OCI-LY3 (cell line): ENCODE data around the gene NANS.

Source experiments
- H2AFZ ChIP-seq: fragments of 200-600, 300-600 bp; shearing (Covaris generic); 2 replicates; pipeline ENCODE4 v1.6.0; 2014; ENCODE audit warnings: antibody characterized with exemption, low read depth, low read length
- H3K27ac ChIP-seq: fragments of 200-600, 300-600 bp; sonication (generic); 2 replicates; pipeline ENCODE4 v1.5.1; 2014; ENCODE audit warnings: mild to moderate bottlenecking, low read length, moderate library complexity, mixed read lengths
- H3K27me3 ChIP-seq: fragments of 200-600, 300-600 bp; sonication (generic); 2 replicates; pipeline ENCODE4 v1.6.1; 2014; ENCODE audit warnings: low read depth, low read length, mixed read lengths
- H3K36me3 ChIP-seq: fragments of 200-600, 300-600 bp; sonication (generic); replicated peaks from 2 replicates; pipeline ENCODE3; 2014; ENCODE audit warnings: low read depth, low read length, mixed read lengths
- H3K4me1 ChIP-seq: fragments of 300-600, 200-600 bp; sonication (generic); 2 replicates; pipeline ENCODE4 v1.6.1; 2014; ENCODE audit warnings: low read length, mixed read lengths
- H3K4me2 ChIP-seq: fragments of 200-600, 300-600 bp; sonication (generic); 2 replicates; pipeline ENCODE4 v1.6.1; 2014; ENCODE audit warnings: low read length, mixed read lengths
- H3K4me3 ChIP-seq: fragments of 300-600, 200-600 bp; sonication (generic); 2 replicates; pipeline ENCODE4 v1.5.1; 2014; ENCODE audit warnings: antibody characterized with exemption, mild to moderate bottlenecking, low read length, moderate library complexity
- H3K79me2 ChIP-seq: fragments of 300-600, 200-600 bp; shearing (Covaris generic); 2 replicates; pipeline ENCODE4 v1.6.1; 2014; ENCODE audit warnings: mild to moderate bottlenecking, low read length, mixed read lengths
- H3K9ac ChIP-seq: fragments of 300-600, 200-600 bp; shearing (Covaris generic); 2 replicates; pipeline ENCODE4 v1.6.0; 2014; ENCODE audit warnings: mild to moderate bottlenecking, low read length, moderate library complexity
- H3K9me3 ChIP-seq: fragments of 200-600, 300-600 bp; shearing (Covaris generic); 2 replicates; pipeline ENCODE4 v1.6.1; 2014; ENCODE audit warnings: low read length, mixed read lengths; ENCODE audit not compliant: insufficient read depth
- H4K20me1 ChIP-seq: fragments of 200-600, 300-600 bp; sonication (generic); 2 replicates; pipeline ENCODE4 v1.6.1; 2016; ENCODE audit warnings: low read length, mixed read lengths; ENCODE audit not compliant: insufficient read depth
- EZH2phosphoT487 ChIP-seq: fragments of 200-600 bp; shearing (Covaris generic); IDR thresholded peaks from 2 replicates; pipeline ENCODE4 v1.6.1; 2018; ENCODE audit warnings: antibody characterized with exemption, mixed run types, low read depth
- TF ChIP-seq, protein P1 (sequence below): fragments of 200-600, 300-600 bp; sonication (generic); IDR thresholded peaks from 2 replicates; pipeline ENCODE4 v1.5.1; 2014; ENCODE audit warnings: antibody characterized with exemption, low read length, low read depth

NANS gene

DNA sequence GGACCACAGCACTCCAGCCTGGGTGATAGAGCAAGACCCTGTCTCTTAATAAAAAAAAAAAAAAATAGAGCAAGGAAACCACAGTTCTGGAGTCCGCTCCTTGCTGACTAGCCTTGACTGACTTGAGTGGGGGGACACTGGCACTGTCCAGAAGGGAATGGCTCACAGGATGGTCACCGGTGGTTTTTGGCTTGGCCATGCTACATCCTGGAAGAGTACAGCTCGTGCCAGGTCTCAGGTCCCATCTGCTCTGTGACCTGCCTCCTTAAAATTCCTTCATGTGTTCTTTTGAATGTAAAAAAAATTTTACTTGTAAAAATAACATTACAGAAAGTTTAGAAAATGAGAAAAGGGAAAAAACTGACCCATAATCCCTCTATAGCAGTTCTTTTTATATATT, 5.6 kb downstream of the NANS start:
- H2AFZ ChIP-seq: no peak overlapping the region
- no peak overlapping the region for H3K27ac ChIP-seq
- no peak overlapping the region for H3K4me3 ChIP-seq
- TF ChIP-seq, protein P1, sequence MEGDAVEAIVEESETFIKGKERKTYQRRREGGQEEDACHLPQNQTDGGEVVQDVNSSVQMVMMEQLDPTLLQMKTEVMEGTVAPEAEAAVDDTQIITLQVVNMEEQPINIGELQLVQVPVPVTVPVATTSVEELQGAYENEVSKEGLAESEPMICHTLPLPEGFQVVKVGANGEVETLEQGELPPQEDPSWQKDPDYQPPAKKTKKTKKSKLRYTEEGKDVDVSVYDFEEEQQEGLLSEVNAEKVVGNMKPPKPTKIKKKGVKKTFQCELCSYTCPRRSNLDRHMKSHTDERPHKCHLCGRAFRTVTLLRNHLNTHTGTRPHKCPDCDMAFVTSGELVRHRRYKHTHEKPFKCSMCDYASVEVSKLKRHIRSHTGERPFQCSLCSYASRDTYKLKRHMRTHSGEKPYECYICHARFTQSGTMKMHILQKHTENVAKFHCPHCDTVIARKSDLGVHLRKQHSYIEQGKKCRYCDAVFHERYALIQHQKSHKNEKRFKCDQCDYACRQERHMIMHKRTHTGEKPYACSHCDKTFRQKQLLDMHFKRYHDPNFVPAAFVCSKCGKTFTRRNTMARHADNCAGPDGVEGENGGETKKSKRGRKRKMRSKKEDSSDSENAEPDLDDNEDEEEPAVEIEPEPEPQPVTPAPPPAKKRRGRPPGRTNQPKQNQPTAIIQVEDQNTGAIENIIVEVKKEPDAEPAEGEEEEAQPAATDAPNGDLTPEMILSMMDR: no peak
- no peak for TF ChIP-seq EZH2phosphoT487
- peaks cover 35% of the 10 kb centered on the region for H3K79me2 ChIP-seq
- no peaks in the 10 kb centered on the region for H3K27me3 ChIP-seq
- H3K9me3 ChIP-seq: no peaks in the 10 kb centered on the region
- peaks cover 4% of the 10 kb centered on the region; the same call in 1 of the 2 replicates for H4K20me1 ChIP-seq
- H3K36me3 ChIP-seq: peaks cover 34% of the 10 kb centered on the region
- no peak overlapping the region for H3K4me2 ChIP-seq
- H3K9ac ChIP-seq: no peak overlapping the region
- H3K4me1 ChIP-seq: peaks cover 7% of the 10 kb centered on the region; the same call in 1 of the 2 replicates

DNA sequence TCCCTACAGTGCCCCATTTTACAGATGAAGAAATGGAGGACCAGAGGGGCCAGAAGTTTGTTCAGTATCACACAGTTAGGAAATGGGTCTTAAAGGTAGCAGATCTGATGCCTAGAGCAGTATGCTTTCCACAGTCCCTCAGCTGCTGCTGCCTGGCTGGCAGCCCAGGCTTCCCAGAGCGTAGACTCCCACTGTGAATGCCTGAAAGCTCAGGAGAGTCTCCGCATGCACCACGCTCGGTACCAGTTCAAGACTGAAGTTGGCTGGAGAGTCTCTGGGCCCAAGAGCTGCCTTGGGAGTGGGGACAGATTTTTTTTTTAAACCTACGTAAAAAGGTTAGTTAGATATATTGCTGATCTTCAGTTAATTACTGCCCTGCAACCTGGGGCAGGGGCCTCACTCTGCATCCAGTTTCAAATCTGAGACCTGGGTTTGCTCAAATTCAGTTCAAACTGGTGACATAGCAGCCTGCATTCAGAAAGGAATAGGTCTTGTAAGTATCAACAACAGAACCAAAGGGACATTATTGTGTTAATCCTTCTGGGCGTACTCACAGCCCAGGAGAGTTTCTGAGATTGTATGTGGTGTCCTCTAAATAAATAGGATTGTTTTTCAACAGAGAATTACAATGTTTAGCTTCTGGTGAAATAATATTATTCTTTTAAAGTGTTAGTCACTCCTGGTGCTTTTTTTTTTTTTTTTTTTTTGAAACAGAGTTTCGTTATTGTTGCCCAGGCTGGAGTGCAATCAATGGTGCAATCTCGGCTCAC, 8.3 kb downstream of the NANS start:
- no peak for TF ChIP-seq EZH2phosphoT487
- TF ChIP-seq, protein P1: no peak
- Histone ChIP-seq H3K9me3 (no peaks in the 10 kb centered on the region), H3K4me2 (no peak overlapping the region), H4K20me1 (0 out of 2 replicates have a peak, but pooled peaks cover under 1% of the 10 kb centered on the region), H3K79me2 (peaks cover 8% of the 10 kb centered on the region), H3K36me3 (peaks cover 46% of the 10 kb centered on the region), H3K9ac (no peak overlapping the region), H2AFZ (no peak overlapping the region), H3K27ac (no peak overlapping the region), H3K4me3 (no peak overlapping the region), H3K4me1 (no peaks in the 10 kb centered on the region), H3K27me3 (no peaks in the 10 kb centered on the region)

DNA sequence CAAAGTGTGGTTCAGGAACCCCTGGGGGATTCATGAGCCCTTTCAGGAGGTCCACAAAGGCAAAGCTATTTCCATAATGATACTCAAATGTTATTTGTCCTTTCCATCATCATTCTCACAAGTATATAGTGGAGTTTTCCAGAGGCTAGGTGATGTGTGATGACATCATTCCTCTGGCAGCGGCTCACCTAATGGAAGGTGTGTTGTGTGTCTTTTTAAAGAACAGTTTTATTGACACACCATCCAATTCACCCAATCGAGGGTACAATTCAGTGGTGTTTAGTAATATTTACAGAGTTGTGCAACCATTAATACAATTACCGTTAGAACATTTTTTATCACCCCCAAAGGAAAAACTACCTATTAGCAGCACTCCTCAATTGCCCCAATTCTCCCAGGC, 9.7 kb downstream of the NANS start:
- Histone ChIP-seq H3K9me3 (no peaks in the 10 kb centered on the region), H4K20me1 (no peaks in the 10 kb centered on the region), H3K4me3 (no peak overlapping the region), H3K27ac (no peak overlapping the region), H3K4me2 (no peak overlapping the region), H3K27me3 (no peaks in the 10 kb centered on the region), H3K4me1 (no peaks in the 10 kb centered on the region), H2AFZ (no peak overlapping the region), H3K36me3 (peaks cover 41% of the 10 kb centered on the region), H3K9ac (no peak overlapping the region), H3K79me2 (no peaks in the 10 kb centered on the region; the same call in 1 of the 2 replicates)
- TF ChIP-seq, protein P1: no peak
- no peak for TF ChIP-seq EZH2phosphoT487

DNA sequence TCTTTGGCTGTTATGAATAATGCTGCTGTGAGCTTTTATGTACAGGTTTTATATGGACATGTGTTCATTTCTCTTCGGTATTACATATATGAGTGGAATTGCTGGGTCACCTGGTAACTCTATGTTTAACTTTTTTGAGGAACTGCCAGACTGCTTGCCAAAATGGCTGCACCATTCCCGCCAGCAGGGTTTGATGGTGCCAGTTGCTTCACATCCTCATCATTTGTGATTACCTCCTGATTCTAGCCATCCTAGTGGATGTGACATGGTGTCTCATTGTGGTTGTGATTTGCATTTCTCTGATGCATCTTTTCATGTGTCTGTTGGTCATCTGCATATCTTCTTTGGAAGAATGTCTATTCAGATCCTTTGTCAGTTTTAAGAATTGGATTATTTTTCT, 10.7 kb downstream of the NANS start:
- H3K4me2 ChIP-seq: no peak overlapping the region
- peaks cover 42% of the 10 kb centered on the region for H3K36me3 ChIP-seq
- no peaks in the 10 kb centered on the region for H3K9me3 ChIP-seq
- H3K4me3 ChIP-seq: no peak overlapping the region
- no peaks in the 10 kb centered on the region for H3K4me1 ChIP-seq
- TF ChIP-seq, protein P1: no peak
- TF ChIP-seq EZH2phosphoT487: no peak
- no peak overlapping the region for H3K9ac ChIP-seq
- no peak overlapping the region for H2AFZ ChIP-seq
- no peak overlapping the region for H3K27ac ChIP-seq
- no peaks in the 10 kb centered on the region; the same call in 1 of the 2 replicates for H3K79me2 ChIP-seq
- no peaks in the 10 kb centered on the region for H4K20me1 ChIP-seq
- H3K27me3 ChIP-seq: no peaks in the 10 kb centered on the region
